Coronary artery (tissue), 2 donors: ENCODE results near the gene KLHL28.
"Not testable (repeated sequence)": the region's sequence is repeated elsewhere in the genome, so short reads cannot be mapped to it uniquely, and the experiment has no call there.

ENCODE experiments used
- DNase-seq: peaks from one replicate; pipeline ENCODE4 v3.0.0-alpha.2; 2017; ENCODE audit warnings: low spot score
- H3K27ac ChIP-seq, 2 donors: fragments of 200-600 bp; sonication (generic); one replicate each; pipeline ENCODE4 v1.5.1; 2016 to 2019
- H3K4me3 ChIP-seq: fragments of 200-600 bp; sonication (generic); 2 replicates; pipeline ENCODE4 v1.5.1; 2016; ENCODE audit warnings: mild to moderate bottlenecking, moderate library complexity
- CTCF ChIP-seq: fragments of 200-600 bp; sonication (generic); IDR thresholded peaks from one replicate; pipeline ENCODE4 v1.5.1; 2019; ENCODE audit warnings: antibody characterized with exemption

KLHL28 gene

DNA sequence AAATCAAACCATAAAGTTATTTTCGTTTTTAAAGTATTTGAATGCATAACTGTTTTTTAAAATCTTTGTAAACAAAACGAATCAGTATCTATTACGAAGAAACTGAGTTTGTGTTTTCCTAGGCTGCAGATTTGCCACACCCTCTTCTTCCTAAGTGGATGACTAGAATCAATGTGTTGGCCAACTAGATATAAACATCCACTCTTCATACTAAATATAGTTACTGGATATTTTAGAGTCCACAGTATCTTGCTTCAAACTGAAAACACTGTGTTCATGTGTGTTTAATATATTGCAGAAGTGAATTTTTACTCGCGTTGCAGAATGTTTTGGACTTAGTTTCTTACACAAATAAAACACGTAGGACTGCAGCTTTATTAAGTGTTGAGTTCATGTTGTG, 63.2 kb downstream of the KLHL28 start:
- no peak for TF ChIP-seq CTCF
- H3K4me3 ChIP-seq: peak overlapping the region; percentile 85
- DNase-seq: no peak
- H3K27ac ChIP-seq: peak overlapping the region; percentile 98 to 100

DNA sequence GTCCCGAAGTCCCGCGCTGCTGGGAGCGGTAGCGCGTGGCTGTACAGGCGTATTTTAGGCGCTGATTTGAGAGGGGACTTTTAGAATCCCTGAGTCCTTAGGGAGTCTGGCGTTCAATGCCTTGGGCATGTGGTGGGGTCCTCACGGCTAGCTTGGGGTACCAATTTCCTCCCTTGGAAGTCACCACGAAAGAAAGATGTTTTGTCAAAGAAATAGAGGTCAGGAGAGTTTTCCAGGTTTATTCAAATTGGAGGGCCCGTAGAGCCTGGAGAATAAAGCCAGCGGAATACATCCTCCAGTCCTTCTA, 63.9 kb downstream of the KLHL28 start:
- no peak for TF ChIP-seq CTCF
- Histone ChIP-seq H3K27ac (peak overlapping the region; percentile 98 to 100), H3K4me3 (peak overlapping the region; percentile 85)
- DNase-seq: no peak

GRCh38 chr14:44897041-44897844, 64.5 kb downstream of the KLHL28 start:
- H3K4me3 ChIP-seq: peak overlapping the region; percentile 85
- DNase-seq: peak; percentile 99
- H3K27ac ChIP-seq: peak overlapping the region; percentile 98 to 100
- no peak for TF ChIP-seq CTCF

- Histone ChIP-seq H3K4me3 (peak overlapping the region; percentile 13), H3K27ac (peak overlapping the region; percentile 98 to 100)
- TF ChIP-seq CTCF: no peak
- DNase-seq: no peak
These were observed 65.3 kb downstream of the KLHL28 start for GRCh38 chr14:44896275-44897040.

GRCh38 chr14:44895716-44896115, 66.0 kb downstream of the KLHL28 start:
- no peak for DNase-seq
- Histone ChIP-seq H3K27ac (no peak overlapping the region), H3K4me3 (no peak overlapping the region)
- no peak for TF ChIP-seq CTCF

DNA sequence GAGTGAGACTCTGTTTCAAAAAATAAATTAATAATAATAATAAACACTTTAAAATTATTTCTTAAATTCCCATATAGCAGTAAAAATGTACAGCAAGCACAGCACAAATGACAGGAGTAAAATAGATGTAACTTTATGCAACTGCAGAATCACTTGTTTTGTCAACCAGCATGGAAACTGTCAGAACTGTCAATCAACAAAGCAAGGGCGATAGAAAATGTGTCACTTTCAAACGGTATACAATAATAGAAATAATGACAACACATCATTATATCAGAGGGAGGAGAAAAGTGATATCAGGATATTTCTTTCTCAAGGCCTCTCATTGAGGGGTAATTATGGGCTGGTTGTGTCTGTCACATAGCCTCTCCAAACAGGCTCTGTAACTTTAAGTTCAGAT, 68.2 kb downstream of the KLHL28 start:
- DNase-seq: no peak
- H3K4me3 ChIP-seq: no peak overlapping the region
- TF ChIP-seq CTCF: no peak
- H3K27ac ChIP-seq: no peak overlapping the region

- not testable (repeated sequence) for H3K4me3 ChIP-seq, H3K27ac ChIP-seq, DNase-seq
These were observed 69.9 kb downstream of the KLHL28 start for GRCh38 chr14:44891726-44892372.
